HUES64 (cell line): ENCODE measurements around the gene MAP3K2.

Experiments
- H3K27ac ChIP-seq: 2 replicates; pipeline ENCODE4 v1.7.0; 2013; ENCODE audit warnings: low read depth, low read length, inconsistent platforms
- H3K27me3 ChIP-seq: 2 replicates; pipeline ENCODE4 v1.6.1; 2013; ENCODE audit warnings: mild to moderate bottlenecking, low read length; ENCODE audit not compliant: insufficient read depth
- H3K36me3 ChIP-seq: 2 replicates; pipeline ENCODE4 v1.6.1; 2013; ENCODE audit warnings: mild to moderate bottlenecking, low read length; ENCODE audit not compliant: insufficient read depth
- H3K4me1 ChIP-seq: 2 replicates; pipeline ENCODE4 v1.6.1; 2013; ENCODE audit warnings: mild to moderate bottlenecking, low read length, moderate library complexity; ENCODE audit not compliant: insufficient read depth
- H3K4me3 ChIP-seq: 2 replicates; pipeline ENCODE4 v1.5.1; 2013; ENCODE audit warnings: mild to moderate bottlenecking, low read length, moderate library complexity
- H3K9ac ChIP-seq: 2 replicates; pipeline ENCODE4 v1.6.1; 2013; ENCODE audit warnings: mild to moderate bottlenecking, low read depth, low read length
- H3K9me3 ChIP-seq: 2 replicates; pipeline ENCODE4 v1.6.1; 2013; ENCODE audit warnings: low read depth, low read length; ENCODE audit not compliant: insufficient read depth
- WGBS: fragments of 150-250, 120-280 bp; methylation state at CpG from one replicate; pipeline ENCODE4 v1.1.7; 2013; ENCODE audit warnings: missing lambda C conversion rate; 5-methylcytosine and 5-hydroxymethylcytosine counted together

Gene MAP3K2

DNA sequence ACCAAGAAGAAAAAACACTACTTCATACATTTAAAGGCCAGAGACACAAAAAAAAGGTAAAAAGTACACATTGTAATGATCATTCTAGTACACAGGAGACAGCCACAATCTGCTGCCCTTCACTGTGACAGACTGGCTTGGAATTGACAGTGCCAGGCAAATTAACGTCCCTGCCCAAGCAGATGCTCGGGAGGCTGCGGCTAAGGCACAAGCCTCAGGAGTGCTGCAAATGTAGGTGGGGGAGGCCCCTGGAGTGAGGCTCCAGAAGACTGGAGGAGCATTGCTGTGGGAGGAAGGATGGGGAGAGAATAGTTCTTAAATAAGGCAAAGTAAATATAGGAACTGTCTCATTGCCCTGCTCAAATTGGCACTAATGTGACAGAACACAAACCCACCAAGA lies 112.4 kb downstream of the MAP3K2 start:
- Histone ChIP-seq H3K27ac (no peak overlapping the region), H3K9me3 (no peaks in the 10 kb centered on the region), H3K36me3 (peaks cover 96% of the 10 kb centered on the region), H3K9ac (no peak overlapping the region), H3K4me3 (no peak overlapping the region), H3K4me1 (no peaks in the 10 kb centered on the region), H3K27me3 (no peaks in the 10 kb centered on the region)
- 94% methylated on average over 3 of the region's 3 CpGs for WGBS

DNA sequence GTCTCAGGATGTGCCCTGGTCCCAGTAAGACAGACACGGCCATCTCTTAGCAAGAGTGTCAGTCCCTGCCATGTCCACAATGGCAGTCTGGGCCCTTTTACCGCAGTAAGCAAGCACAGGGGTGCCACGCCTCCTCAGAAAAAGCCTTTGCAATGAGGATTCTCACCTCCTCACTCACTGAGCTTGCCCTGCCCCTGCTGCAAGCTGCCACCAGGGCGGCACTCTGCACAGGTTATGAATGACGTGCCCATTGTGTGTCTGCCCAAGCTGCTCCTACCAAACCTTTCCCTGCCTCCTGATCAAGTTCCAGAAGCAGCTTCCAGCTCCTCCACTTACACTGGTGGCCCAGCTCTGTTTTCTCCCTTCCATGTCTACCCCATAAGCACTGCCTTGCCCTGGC lies 117.1 kb downstream of the MAP3K2 start:
- Histone ChIP-seq H3K4me3 (no peak overlapping the region), H3K9me3 (no peaks in the 10 kb centered on the region), H3K4me1 (no peaks in the 10 kb centered on the region), H3K27me3 (no peaks in the 10 kb centered on the region), H3K36me3 (peaks cover 90% of the 10 kb centered on the region), H3K9ac (no peak overlapping the region), H3K27ac (no peak overlapping the region)
- WGBS, result 94% methylated on average over 5 of the region's 5 CpGs

DNA sequence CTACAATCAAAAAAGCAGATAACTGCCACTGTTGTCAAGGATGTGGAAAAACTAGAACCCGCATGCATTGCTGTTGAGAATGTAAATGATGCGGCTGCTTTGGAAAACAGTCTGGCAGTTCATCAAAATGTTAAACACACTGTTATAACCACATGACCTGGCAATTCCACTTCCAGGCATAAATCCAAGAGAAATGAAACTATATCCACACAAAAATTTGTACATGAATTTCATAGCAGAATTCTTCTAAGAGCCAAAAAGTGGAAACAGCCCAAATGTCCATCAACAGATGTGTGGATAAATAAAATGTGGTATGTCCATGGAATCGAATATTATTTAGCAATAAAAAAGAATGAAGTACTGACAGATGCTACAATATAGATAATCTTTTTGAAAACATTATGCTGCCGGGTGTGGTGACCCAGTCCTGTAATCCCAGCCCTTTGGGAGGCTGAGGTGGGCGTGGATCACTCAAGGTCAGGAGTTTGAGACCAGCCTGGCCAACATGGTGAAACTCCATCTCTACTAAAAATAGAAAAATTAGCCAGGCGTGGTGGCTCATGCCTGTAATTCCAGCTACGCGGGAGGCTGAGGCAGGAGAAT lies 125.9 kb downstream of the MAP3K2 start:
- 97% methylated on average over 8 of the region's 8 CpGs for WGBS
- peaks cover 70% of the 10 kb centered on the region for H3K36me3 ChIP-seq

DNA sequence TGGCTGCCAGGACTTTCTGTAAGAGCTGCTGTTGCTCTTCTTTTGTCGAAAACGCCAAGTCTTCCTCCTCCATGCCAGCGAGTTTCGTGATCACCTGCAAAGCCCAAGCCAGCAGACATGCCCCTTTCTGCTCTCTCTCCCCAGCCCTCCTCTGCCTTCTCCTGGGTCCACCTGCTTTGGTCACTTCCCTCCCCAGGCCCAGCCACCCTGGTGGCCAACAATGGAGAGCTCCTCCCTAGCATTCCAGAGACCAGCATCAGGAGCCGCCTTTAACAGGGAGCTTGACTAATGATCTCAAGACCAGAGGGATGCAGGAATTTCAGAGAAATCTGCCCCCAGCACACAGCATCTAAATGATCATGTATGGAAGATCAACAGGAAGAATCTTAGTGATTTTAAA lies 128.4 kb downstream of the MAP3K2 start:
- 96% methylated on average over 5 of the region's 5 CpGs for WGBS
- Histone ChIP-seq H3K9ac (no peak overlapping the region), H3K9me3 (no peaks in the 10 kb centered on the region), H3K4me1 (no peaks in the 10 kb centered on the region; the same call in 1 of the 2 replicates), H3K36me3 (peaks cover 72% of the 10 kb centered on the region), H3K4me3 (no peak overlapping the region), H3K27ac (no peak overlapping the region), H3K27me3 (no peaks in the 10 kb centered on the region)

More for the DNA sequence above, 125.9 kb downstream of the MAP3K2 start:
- no peaks in the 10 kb centered on the region for H3K9me3 ChIP-seq
- no peak overlapping the region for H3K27ac ChIP-seq
- H3K4me3 ChIP-seq, result no peak overlapping the region
- no peak overlapping the region for H3K9ac ChIP-seq
- no peaks in the 10 kb centered on the region for H3K27me3 ChIP-seq
- no peaks in the 10 kb centered on the region for H3K4me1 ChIP-seq

DNA sequence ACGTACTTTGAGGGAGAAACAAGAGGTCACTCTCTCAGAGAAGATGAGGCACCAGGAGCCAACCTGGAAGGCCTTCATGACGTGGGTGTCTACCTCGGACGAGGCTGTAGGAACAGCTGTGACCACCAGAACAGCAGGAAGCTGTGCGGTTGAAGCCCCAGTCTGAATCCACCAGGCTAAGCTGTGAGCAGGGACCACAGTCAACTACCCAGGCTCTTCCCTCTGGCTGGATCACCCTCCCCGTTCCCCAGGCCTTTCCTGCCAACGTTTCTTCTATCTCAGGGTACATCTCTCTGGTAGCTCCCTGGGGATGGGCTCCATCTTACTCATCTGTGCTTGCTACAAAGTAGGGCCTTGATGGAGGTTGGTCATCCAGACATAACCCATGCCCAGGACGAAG lies 130.9 kb downstream of the MAP3K2 start:
- H3K9ac ChIP-seq, result no peak overlapping the region
- no peak overlapping the region for H3K4me3 ChIP-seq
- H3K27ac ChIP-seq, result no peak overlapping the region
- H3K4me1 ChIP-seq, result no peaks in the 10 kb centered on the region; the same call in 1 of the 2 replicates
- no peaks in the 10 kb centered on the region for H3K9me3 ChIP-seq
- 91% methylated on average over 8 of the region's 8 CpGs for WGBS
- no peaks in the 10 kb centered on the region for H3K27me3 ChIP-seq
- H3K36me3 ChIP-seq, result peaks cover 60% of the 10 kb centered on the region

DNA sequence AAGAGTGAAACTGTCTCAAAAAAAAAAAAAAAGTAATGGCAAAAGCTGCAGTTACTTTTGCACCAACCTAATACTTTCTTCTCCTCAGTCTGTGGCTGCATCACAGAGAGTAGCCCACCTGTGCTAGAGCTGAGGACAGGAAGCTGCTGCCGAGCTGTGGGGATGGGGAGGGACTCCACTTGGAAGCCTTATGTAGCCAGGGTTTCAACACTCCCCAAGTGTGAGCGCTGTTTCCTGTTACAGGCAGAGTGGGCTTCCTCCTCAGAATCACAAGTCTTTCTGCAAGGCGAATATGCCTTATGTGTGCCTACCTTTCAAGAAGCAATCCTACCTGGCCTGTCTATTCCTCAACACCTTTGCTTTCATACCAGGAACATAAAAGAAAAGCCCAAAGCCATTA lies 131.4 kb downstream of the MAP3K2 start:
- H3K9me3 ChIP-seq, result no peaks in the 10 kb centered on the region
- H3K27ac ChIP-seq, result no peak overlapping the region
- H3K4me1 ChIP-seq, result no peaks in the 10 kb centered on the region; the same call in 1 of the 2 replicates
- no peak overlapping the region for H3K9ac ChIP-seq
- no peak overlapping the region for H3K4me3 ChIP-seq
- 96% methylated on average over 3 of the region's 3 CpGs for WGBS
- H3K36me3 ChIP-seq, result peaks cover 55% of the 10 kb centered on the region
- H3K27me3 ChIP-seq, result no peaks in the 10 kb centered on the region

DNA sequence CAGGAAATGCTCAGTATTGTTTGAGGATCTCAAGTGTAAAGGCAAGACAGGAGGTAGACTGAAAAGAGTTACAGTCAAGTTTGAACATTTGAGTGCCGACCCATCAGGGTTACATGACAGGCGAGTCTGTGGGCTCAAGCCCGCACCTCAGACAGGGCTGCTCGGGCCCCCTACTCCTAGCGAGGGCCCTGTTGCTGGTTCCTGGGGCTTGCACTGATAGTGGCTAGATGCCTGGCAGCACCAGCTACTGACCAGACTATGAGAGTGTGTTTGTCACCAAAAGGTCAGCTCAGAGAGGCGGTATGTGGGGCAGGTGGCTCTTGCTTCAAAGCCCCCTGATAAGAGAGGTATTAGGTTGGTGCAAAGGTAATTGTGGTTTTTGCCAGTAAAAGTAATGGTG lies 132.1 kb downstream of the MAP3K2 start:
- Histone ChIP-seq H3K9me3 (no peaks in the 10 kb centered on the region), H3K36me3 (peaks cover 48% of the 10 kb centered on the region), H3K4me3 (no peak overlapping the region), H3K27ac (no peak overlapping the region), H3K9ac (no peak overlapping the region), H3K4me1 (no peaks in the 10 kb centered on the region; the same call in 1 of the 2 replicates), H3K27me3 (no peaks in the 10 kb centered on the region)
- 94% methylated on average over 6 of the region's 6 CpGs for WGBS

DNA sequence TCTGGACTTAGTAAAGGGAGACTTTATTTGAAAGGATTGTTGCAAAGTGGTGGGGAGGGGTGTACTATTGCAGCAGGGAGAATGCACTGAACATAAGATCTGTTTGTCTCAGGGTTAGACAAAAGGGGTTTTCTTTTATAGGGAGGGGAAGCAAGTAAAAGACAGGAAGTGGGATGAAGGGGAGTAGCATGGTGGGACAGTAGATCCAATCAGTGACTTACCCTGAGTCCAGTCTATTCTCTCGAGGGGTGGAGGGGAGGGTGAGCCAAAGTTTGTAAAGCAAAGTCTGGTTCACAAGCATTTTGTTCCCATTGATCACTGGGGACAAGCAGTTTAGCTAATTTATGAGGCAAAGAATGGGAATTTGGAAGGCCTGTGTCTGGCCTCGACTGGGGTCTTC lies 132.6 kb downstream of the MAP3K2 start:
- H3K9ac ChIP-seq, result no peak overlapping the region
- no peak overlapping the region for H3K27ac ChIP-seq
- H3K9me3 ChIP-seq, result no peaks in the 10 kb centered on the region
- WGBS, result 78% methylated on average over 2 of the region's 2 CpGs
- H3K27me3 ChIP-seq, result no peaks in the 10 kb centered on the region
- no peaks in the 10 kb centered on the region; the same call in 1 of the 2 replicates for H3K4me1 ChIP-seq
- H3K36me3 ChIP-seq, result peaks cover 42% of the 10 kb centered on the region
- no peak overlapping the region for H3K4me3 ChIP-seq

DNA sequence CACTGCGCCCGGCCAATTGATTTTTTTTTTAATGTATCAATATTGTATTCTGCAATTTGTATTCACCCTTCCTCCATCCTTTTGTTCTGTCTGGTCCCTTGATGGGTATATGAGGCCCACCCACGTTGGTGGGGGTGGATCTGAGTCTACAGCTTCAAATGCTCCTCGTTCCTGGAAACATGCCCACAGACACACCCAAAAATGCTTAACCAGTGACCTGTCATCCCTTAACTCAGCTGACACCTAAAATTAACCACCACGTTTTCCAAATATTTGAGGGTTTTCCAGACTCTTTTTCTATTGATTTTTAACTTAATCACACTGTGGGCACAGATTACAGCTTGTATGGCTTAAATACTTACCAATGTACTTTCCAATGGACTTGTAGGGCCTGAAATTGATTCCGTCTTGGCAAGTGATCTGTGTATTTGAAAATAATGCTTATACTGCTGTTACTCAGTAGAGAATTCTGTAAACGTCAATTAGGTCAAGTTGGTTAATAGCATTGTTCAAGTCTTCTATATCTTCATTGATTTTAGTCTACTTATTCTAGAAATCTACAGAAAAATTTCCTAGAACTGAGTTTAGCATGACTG lies 133.3 kb downstream of the MAP3K2 start:
- H3K27ac ChIP-seq, result no peak overlapping the region
- H3K4me3 ChIP-seq, result no peak overlapping the region
- no peaks in the 10 kb centered on the region; the same call in 1 of the 2 replicates for H3K4me1 ChIP-seq
- H3K27me3 ChIP-seq, result no peaks in the 10 kb centered on the region
- WGBS, result 89% methylated on average over 6 of the region's 7 CpGs
- H3K36me3 ChIP-seq, result peaks cover 36% of the 10 kb centered on the region
- H3K9me3 ChIP-seq, result no peaks in the 10 kb centered on the region
- H3K9ac ChIP-seq, result no peak overlapping the region
